Activated T-helper 9 cell treated with anti-CD3 and anti-CD28 coated beads, Interleukin-2, amount 50 U/mL, for 16 hours (primary cell): ENCODE measurements around the gene GPR132.
"Not testable (repeated sequence)": the region's sequence is repeated elsewhere in the genome, so short reads cannot be mapped to it uniquely, and the experiment has no call there.

Source experiments
- DNase-seq: peaks from one replicate; pipeline ENCODE4 v3.0.0-alpha.2; 2020; ENCODE audit warnings: low read depth

Gene GPR132

DNA sequence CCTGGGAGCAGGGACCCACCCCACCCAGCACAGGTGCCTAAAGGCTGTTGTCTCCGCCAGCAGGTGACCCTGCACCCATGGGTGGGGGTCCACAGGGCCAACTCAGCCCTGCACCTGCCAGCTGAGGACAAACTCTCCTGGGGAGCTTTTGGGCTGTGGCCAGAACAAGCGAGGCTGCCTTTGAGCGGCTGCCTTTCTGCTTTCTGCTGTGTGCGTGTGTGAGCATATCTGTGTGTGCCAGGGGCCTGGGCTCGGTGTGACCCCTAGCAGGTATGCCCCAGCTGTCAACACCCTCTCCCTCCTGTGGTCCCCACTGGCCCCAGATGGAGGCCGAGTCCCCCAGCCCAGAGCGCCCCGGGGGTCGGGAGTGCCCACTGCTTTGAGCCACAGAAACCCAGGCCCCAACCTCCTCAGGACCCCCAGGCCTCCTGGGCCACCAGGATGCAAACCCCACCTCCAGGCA lies 25.9 kb upstream of the GPR132 start:
- no peak for DNase-seq

- DNase-seq, result peak; percentile 83
Observed at GRCh38 chr14:105090493-105091053, 25.3 kb upstream of the GPR132 start.

DNA sequence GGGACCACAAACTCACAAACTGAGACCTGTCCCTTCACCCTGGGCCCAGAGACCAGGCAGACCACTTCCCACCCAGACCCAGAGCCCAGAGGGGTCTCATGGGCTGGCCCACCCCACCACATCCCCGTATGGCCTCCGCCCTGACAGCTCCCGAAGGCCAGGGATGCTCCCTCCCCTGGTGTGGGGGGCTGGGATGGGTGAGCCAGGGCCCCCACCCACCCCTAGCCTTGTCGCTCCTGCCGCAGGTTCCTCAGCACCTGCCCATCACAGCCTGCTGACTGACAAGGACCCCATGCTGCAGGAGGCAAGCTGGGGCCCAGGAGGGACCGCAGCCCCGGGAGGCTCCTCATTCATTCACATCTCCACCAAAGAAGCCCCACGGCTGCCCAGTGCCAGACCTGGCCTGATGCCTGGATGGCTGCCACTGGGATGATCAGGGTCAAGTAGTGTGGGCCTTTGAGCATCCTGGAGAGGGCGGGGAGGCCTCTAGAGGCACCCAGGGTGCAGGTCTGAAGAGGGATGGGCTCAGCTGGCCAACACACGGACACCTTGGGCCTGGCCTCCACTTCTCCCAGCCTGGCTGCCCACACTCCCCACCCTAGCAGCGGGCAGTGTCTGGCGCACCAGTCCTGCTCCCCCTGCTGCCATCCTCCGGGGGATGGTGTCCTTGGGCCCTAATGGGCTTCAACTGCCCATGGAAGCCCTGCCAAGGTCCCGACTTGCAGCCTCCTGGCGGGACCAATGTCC lies 24.7 kb upstream of the GPR132 start:
- DNase-seq, result no peak

- DNase-seq, result no peak
Observed at GRCh38 chr14:105088812-105089745, 23.8 kb upstream of the GPR132 start.

DNA sequence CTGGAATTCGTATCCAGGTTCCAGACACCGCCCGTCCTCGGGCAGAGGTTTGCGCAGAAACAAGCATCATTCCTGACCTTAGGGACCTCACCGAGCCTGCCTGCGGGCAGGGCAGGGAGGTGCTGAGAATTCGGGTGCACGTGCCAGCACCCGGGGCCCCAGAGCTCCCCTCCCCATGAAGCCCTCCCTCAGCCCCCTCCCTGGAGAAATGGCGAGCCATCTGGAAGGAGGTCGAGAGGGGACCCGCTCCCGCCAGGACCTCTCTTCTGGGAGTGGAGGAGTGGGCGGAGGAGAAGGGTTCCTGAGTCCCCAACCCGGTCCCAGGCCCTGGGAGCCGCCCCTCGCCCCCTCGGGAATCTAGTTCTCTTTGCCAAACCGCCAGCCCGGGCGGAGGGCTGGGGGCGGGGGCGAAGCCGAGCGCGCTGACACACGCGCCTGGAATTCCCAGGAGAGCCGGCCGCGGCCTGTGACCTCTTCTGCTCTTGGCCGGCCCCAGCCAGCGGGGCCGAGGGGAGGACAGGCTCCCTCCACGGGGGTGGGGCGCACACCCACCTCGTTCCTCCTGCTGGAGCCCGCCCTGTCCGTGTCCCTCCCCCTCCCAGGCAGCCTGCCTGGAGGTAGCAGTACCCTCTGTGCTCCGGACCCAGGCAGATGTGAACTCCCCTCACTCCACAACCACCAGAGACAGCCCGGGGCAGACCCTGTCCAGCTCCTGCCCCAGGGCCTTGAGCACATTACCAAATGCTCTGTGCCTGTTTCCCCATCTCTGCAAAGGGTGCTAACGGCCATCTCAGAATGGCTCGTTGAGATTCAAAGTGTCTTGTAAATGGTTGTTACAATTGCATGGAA lies 23.0 kb upstream of the GPR132 start:
- DNase-seq, result no peak

GRCh38 chr14:105087308-105087962 lies 22.2 kb upstream of the GPR132 start:
- no peak for DNase-seq

GRCh38 chr14:105086833-105087307 lies 21.6 kb upstream of the GPR132 start:
- DNase-seq, result peak; percentile 78

DNA sequence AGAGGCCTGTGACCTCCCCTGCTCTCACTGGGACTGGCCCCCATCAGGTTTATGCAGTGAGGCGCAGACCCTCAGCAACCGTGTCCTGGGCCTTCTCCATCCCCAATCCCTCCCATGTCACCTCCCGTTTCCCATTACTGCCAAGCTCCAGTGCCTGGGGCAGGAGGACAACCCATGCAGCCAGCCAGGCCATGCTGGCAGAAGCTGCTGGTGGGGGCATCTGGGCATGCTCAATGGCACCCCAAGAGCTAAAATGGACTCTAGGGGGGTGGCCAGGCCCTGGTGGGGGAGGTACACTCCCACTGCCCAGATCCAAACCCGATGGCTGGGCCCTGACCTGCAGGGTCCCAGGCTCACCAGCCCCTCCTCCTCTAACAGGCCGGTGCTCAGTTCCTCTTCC lies 20.5 kb upstream of the GPR132 start:
- no peak for DNase-seq

- no peak for DNase-seq
Observed at GRCh38 chr14:105084741-105085571, 19.7 kb upstream of the GPR132 start.

GRCh38 chr14:105083926-105084685 lies 18.9 kb upstream of the GPR132 start:
- DNase-seq, result no peak

- no peak for DNase-seq
Observed at GRCh38 chr14:105082703-105083102, 17.5 kb upstream of the GPR132 start.

DNA sequence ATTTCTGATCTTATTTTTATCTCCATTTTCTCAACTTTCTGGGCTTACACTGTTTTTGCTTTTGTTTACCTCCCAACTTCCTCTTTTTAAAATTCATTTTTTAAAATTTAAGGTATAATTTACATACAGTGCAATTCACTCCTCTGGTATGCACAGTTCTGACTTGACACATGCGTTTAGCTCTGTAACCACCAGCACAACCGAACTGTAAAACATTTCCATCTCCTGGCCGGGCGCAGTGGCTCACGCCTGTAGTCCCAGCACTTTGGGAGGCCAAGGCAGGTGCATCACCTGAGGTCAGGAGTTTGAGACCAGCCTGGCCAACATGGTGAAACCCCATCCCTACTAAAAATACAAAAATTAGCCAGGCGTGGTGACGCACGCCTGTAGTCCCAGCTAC lies 16.2 kb upstream of the GPR132 start:
- not testable (repeated sequence) for DNase-seq

GRCh38 chr14:105080161-105080560 lies 14.9 kb upstream of the GPR132 start:
- no peak for DNase-seq

DNA sequence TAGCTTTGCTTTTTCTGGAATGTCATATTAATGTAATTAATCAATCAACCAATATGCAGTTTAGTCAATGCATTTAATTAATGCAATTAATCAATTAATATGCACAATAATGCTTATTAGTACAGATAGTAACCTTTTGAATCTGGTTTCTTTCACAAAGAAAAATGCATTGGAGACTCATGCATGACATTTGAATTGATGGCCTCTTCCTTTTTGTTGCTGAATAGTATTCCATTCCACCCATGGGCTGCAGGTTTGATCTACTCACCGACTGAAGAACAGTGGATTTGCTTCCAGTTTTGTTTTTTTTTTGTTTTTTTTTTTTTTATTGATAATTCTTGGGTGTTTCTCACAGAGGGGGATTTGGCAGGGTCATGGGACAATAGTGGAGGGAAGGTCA lies 13.1 kb upstream of the GPR132 start:
- no peak for DNase-seq

- DNase-seq, result no peak
Observed at GRCh38 chr14:105077649-105077995, 12.4 kb upstream of the GPR132 start.

DNA sequence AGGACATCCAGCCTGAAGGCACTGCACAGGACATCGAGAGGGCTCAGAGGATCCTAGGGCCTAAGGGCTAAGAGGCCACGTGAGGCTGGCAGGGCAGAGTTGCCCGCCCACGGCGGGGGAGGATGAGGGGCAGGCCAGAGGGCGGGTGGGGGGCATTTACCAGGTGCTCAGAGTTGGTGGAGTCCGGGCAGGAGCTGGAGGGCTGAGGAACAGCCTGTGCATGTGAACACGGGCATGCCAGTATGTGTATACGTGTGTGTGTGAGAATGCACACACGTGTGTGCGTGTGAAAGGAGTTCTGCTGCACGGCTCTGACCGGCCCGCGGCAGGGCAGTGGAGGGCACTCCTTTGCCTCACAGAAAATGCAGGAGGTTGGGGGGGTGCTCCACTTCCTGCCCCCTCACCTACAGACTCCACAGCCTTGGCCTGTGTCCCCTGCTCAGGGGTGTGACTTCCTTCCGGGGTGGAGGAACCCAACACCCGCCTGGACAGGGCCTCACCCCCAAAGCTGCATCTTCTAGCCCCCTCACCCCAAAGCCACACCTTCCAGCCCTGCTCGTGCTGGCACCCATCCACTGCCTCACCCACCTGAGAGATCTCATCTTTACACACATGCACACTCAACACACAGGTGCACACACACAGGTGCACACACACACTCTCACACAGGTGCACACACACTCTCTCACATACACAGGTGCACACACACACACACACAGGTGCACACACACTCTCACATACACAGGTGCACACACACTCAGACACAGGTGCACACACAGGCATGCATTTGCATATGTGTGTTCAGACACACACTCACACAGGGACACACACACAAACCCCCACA lies 11.8 kb upstream of the GPR132 start:
- no peak for DNase-seq

DNA sequence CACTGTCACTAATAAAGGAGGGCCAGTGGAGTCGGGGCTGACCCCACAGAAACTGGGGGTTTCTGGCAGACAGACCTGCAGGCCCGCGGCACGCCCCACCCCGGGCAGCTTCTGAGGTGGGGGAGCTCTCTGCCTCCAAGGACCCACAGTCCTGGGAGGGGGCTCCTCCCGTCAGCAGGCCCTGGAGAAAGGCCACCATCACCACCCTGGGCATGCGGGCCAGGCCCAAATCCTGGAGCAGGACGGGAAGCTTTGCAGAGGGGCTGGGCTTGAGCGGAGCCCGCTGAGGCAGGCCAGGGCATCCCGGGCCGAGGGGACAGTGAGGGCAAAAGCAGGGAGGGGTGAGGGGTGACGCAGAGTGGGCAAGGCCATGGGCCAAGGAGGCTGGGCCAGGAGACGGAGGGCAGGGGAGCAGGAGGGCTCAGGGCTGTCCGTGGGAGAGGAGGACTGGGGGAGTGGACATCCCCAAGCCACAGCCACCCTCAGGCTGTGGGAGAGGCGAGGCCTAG lies 11.1 kb upstream of the GPR132 start:
- DNase-seq, result no peak
